Immature natural killer cell (primary cell): ENCODE data around the gene FURIN. TPM values are rescaled to one million over a fixed set of nuclear protein-coding genes. Genes with fewer than 3 reads are reported as not detected.
A peak's percentile ranks its signal among the peaks of the same experiment; 100 is the strongest.
"Not testable (repeated sequence)": the region's sequence is repeated elsewhere in the genome, so short reads cannot be mapped to it uniquely, and the experiment has no call there.

Experiments used
- DNase-seq, 3 donors: peaks; one replicate each; pipeline ENCODE4 v3.0.0; 2022; ENCODE audit warnings: mixed read lengths in 1 of 3
- H3K27ac Mint-ChIP-seq, 6 donors: one replicate each; pipeline ENCODE4 v1.8.0; 2020; ENCODE audit warnings: mixed read lengths in 6 of 6, mild to moderate bottlenecking in 5 of 6, inconsistent platforms in 4 of 6, moderate library complexity in 3 of 6
- H3K27me3 Mint-ChIP-seq, 3 donors: one replicate each; pipeline ENCODE4 v1.8.0; 2020 to 2021; ENCODE audit warnings: low read depth in 3 of 3, mild to moderate bottlenecking in 3 of 3, mixed read lengths in 3 of 3, moderate library complexity in 3 of 3, inconsistent platforms in 1 of 3
- H3K36me3 Mint-ChIP-seq, 3 donors: one replicate each; pipeline ENCODE4 v1.8.0; 2020; ENCODE audit warnings: mixed read lengths in 3 of 3, inconsistent platforms in 2 of 3, mild to moderate bottlenecking in 2 of 3
- H3K4me1 Mint-ChIP-seq, 2 donors: one replicate each; pipeline ENCODE4 v1.8.0; 2020; ENCODE audit warnings: inconsistent platforms in 2 of 2, mild to moderate bottlenecking in 2 of 2, mixed read lengths in 2 of 2, moderate library complexity in 1 of 2
- H3K4me3 Mint-ChIP-seq, 5 donors: one replicate each; pipeline ENCODE4 v1.8.0; 2020; ENCODE audit warnings: mild to moderate bottlenecking in 5 of 5, mixed read lengths in 5 of 5, inconsistent platforms in 3 of 5, moderate library complexity in 3 of 5
- H3K9me3 Mint-ChIP-seq, 6 donors: one replicate each; pipeline ENCODE4 v1.8.0; 2020; ENCODE audit warnings: mild to moderate bottlenecking in 6 of 6, mixed read lengths in 6 of 6, inconsistent platforms in 4 of 6, moderate library complexity in 3 of 6
- polyA plus RNA-seq, 3 donors: library from polyadenylated mRNA; unstranded; fragments of 300-500 nt; fragmentation: Illumina TruSeq; gene quantifications; one replicate each; pipeline ENCODE4 v1.2.3, GENCODE V29; 2021

The FURIN gene
- polyA plus RNA-seq, 3 donors from 2014 or later, result 18.2 to 22.8 (median 20.8) TPM

- Mint-ChIP-seq H3K4me3 (no peak overlapping the region), H3K36me3 (peaks cover 4 to 9% (median 6%) of the 10 kb centered on the region in 3 donors), H3K27ac (peak overlapping the region in 2 of 6 donors; percentile 4 to 8), H3K9me3 (no peaks in the 10 kb centered on the region), H3K27me3 (peaks cover 0 to 1% (median 0%) of the 10 kb centered on the region in 3 donors), H3K4me1 (no peaks in the 10 kb centered on the region)
- DNase-seq, result no peak
Observed at GRCh38 chr15:90895571-90896117, 27.3 kb downstream of the FURIN start.

- DNase-seq, H3K27me3 Mint-ChIP-seq, H3K4me3 Mint-ChIP-seq, H3K9me3 Mint-ChIP-seq, H3K36me3 Mint-ChIP-seq: not testable (repeated sequence)
- Mint-ChIP-seq H3K27ac (peak overlapping the region in 1 of 6 donors; percentile 23), H3K4me1 (peaks cover 11 to 13% of the 10 kb centered on the region in 2 donors)
Observed at GRCh38 chr15:90897131-90897655, 28.8 kb downstream of the FURIN start.

- Mint-ChIP-seq H3K27ac (peak overlapping the region; percentile 81 to 95 (median 92)), H3K27me3 (peaks cover 0 to 2% (median 1%) of the 10 kb centered on the region in 3 donors), H3K9me3 (no peaks in the 10 kb centered on the region), H3K4me1 (peaks cover 22 to 26% of the 10 kb centered on the region in 2 donors), H3K4me3 (peak overlapping the region; percentile 83 to 91 (median 87)), H3K36me3 (peaks cover 5 to 12% (median 11%) of the 10 kb centered on the region in 3 donors)
- DNase-seq, result no peak
Observed at GRCh38 chr15:90901175-90902039, 33.0 kb downstream of the FURIN start.

DNA sequence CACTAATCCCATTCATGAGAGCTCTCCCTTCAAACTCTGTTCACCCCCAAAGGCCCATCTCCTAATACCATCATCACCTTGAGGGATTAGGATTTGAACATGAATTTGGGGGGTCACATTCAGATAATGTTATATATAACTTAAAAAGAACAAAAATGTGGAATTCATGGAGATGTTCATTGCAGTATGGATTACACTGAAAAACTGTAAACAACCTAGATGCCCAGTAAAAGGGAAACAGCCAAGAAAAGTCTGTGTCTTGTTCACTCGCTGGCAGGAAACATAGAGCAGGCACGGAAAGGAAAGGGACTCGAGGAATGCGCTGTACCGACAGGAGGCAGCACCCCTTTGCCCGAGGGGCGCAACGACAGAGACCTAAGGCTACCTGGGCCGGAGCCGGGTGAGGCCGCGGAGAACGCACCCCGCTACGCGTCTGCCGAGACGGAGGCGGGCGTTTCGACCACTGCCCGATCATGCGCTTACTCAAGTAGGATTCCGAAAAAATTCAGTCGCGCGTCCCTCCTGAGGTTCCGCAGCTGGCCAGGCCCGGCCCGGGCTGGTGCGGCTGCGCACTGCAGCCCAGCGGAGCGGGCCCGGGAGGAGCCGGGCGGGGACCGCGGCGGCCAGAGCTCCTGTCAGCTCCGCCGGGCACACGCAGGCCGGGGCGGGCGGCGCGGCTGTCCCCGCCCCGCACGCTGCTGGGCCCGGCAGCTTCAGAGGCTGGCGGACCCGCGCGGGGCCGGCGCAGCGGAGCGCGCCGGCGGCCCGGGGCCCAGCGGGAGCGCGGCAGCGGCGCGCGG lies 33.9 kb downstream of the FURIN start:
- Mint-ChIP-seq H3K27ac (peak overlapping the region; percentile 81 to 95 (median 92)), H3K9me3 (no peaks in the 10 kb centered on the region), H3K36me3 (peaks cover 5 to 13% (median 10%) of the 10 kb centered on the region in 3 donors), H3K4me1 (peaks cover 22 to 26% of the 10 kb centered on the region in 2 donors), H3K4me3 (peak overlapping the region; percentile 83 to 91 (median 87)), H3K27me3 (peaks cover 0 to 2% (median 0%) of the 10 kb centered on the region in 3 donors)
- DNase-seq, result peak; percentile 76 to 78 (median 76)

- Mint-ChIP-seq H3K27me3 (peaks cover 0 to 2% (median 0%) of the 10 kb centered on the region in 3 donors), H3K4me1 (peaks cover 22 to 26% of the 10 kb centered on the region in 2 donors), H3K36me3 (peaks cover 9 to 22% (median 10%) of the 10 kb centered on the region in 3 donors), H3K4me3 (peak within 1 kb of the TSS; percentile 83 to 91 (median 87)), H3K27ac (peak within 1 kb of the TSS; percentile 81 to 95 (median 92)), H3K9me3 (no peaks in the 10 kb centered on the region)
- peak; percentile 62 to 76 (median 69) for DNase-seq
Observed at GRCh38 chr15:90902840-90903732, 34.7 kb downstream of the FURIN start, which contains the start of gene MAN2A2. Gene MAN2A2, plus strand, starts transcription at chr15:90903302. Its CDS starts 906 bp downstream, at chr15:90904208.

DNA sequence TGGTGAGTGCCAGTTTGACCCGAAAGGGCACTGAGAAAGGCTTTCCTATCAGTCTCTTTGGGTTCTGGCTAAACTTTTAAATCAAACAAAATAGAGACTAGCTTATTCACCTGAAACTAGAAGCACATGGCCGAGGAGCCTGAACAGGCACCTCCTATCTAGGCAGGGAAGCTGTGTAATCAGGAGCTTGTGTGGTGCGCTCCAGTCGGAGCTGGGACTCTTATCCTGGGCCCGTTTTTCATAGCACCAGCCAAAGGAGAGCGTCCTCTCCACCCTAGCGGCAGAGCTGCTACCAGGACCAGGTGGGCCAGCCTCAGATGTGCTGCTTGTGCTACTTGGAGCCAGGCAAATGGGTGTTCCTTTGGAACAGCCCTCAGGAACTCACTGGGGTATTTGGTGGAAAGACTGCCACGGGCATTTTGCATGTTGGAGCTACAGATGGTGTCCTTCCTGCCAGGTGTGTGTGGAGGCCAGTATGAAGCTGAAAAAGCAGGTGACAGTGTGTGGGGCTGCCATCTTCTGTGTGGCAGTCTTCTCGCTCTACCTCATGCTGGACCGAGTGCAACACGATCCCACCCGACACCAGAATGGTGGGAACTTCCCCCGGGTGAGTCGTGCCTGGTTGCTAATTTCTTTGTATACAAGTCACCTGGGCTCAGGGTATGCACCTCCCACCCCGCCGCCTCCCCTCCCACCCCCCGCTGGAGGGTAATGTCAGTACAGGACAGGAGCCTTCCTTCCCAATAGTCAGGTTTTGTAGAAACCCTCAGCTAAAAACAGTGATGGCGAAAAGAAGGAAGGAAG lies 35.5 kb downstream of the FURIN start:
- peaks cover 0 to 2% (median 0%) of the 10 kb centered on the region in 3 donors for H3K27me3 Mint-ChIP-seq
- no peaks in the 10 kb centered on the region for H3K9me3 Mint-ChIP-seq
- peaks cover 9 to 24% (median 10%) of the 10 kb centered on the region in 3 donors for H3K36me3 Mint-ChIP-seq
- H3K27ac Mint-ChIP-seq, result peak overlapping the region; percentile 20 to 85 (median 60)
- peak overlapping the region; percentile 75 to 86 (median 84) for H3K4me3 Mint-ChIP-seq
- DNase-seq, result no peak
- peaks cover 22 to 26% of the 10 kb centered on the region in 2 donors for H3K4me1 Mint-ChIP-seq

DNA sequence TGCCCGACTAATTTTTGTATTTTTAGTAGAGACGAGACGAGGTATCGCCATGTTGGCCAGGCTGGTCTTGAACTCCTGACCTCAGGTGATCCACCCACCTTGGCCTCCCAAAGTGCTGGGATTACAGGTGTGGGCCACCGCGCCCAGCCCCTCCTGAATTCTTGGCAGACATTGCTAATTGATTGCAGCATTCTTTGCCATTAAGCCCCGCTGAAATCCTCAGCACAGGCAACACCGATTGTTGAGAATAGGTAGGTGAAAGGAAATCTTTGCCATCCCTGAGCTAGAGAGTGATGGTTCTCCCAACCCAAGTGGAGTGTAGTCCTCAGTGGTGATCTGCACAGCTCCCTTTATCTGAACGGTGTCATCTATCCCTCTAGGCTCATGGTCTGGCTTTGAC lies 36.4 kb downstream of the FURIN start:
- Mint-ChIP-seq H3K4me1 (peaks cover 22 to 26% of the 10 kb centered on the region in 2 donors), H3K27me3 (peaks cover 0 to 2% (median 1%) of the 10 kb centered on the region in 3 donors), H3K4me3 (peak overlapping the region in 3 of 5 donors; percentile 15 to 36 (median 23)), H3K36me3 (peaks cover 9 to 26% (median 10%) of the 10 kb centered on the region in 3 donors), H3K27ac (no peak overlapping the region), H3K9me3 (no peaks in the 10 kb centered on the region)
- no peak for DNase-seq

GRCh38 chr15:90905306-90906180 lies 37.2 kb downstream of the FURIN start:
- H3K36me3 Mint-ChIP-seq, result peaks cover 9 to 31% (median 10%) of the 10 kb centered on the region in 3 donors
- H3K27ac Mint-ChIP-seq, result peak overlapping the region in 1 of 6 donors; percentile 53

GRCh38 chr15:90906181-90906849 lies 37.9 kb downstream of the FURIN start:
- Mint-ChIP-seq H3K27ac (no peak overlapping the region), H3K4me3 (no peak overlapping the region), H3K27me3 (peaks cover 0 to 2% (median 1%) of the 10 kb centered on the region in 3 donors), H3K4me1 (peaks cover 18 to 24% of the 10 kb centered on the region in 2 donors), H3K9me3 (no peaks in the 10 kb centered on the region), H3K36me3 (peaks cover 9 to 32% (median 10%) of the 10 kb centered on the region in 3 donors)
- no peak for DNase-seq

More at GRCh38 chr15:90905306-90906180, 37.2 kb downstream of the FURIN start:
- no peak for DNase-seq
- Mint-ChIP-seq H3K4me1 (peaks cover 22 to 26% of the 10 kb centered on the region in 2 donors), H3K27me3 (peaks cover 0 to 2% (median 1%) of the 10 kb centered on the region in 3 donors), H3K4me3 (peak overlapping the region in 1 of 5 donors; percentile 44), H3K9me3 (no peaks in the 10 kb centered on the region)

DNA sequence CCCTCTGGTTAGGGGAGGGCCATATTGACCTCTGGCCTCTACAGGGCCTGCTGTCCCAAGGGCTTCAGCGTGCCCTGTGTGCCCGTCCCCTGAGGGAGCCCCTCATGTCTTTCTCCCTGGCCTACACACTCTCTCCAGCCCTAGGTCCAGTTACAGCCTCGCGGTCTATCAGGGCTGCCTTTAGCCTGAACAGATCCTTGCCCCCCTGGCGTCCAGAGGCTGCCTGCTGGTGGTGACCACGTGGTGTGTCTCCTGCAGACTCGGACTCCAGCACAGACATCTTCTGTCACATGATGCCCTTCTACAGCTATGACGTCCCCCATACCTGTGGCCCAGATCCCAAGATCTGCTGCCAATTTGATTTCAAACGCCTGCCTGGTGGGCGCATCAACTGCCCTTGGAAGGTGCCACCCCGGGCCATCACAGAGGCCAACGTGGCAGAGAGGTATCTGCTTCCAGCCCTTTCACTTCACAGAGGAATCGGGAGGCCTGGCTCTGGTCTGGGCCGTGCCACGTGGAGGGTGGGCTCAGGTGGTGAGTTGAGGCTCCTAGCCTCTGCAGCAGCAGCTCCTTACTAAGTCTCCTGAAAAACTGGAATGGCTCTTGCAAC lies 38.8 kb downstream of the FURIN start:
- Mint-ChIP-seq H3K27me3 (peaks cover 0 to 1% (median 0%) of the 10 kb centered on the region in 3 donors), H3K4me3 (no peak overlapping the region), H3K27ac (no peak overlapping the region), H3K9me3 (no peaks in the 10 kb centered on the region), H3K4me1 (peaks cover 10 to 15% of the 10 kb centered on the region in 2 donors), H3K36me3 (peaks cover 10 to 35% (median 12%) of the 10 kb centered on the region in 3 donors)
- no peak for DNase-seq
